NOMO-1 (cell line): ENCODE results near the gene VPS72.
"Not testable (repeated sequence)": the region's sequence is repeated elsewhere in the genome, so short reads cannot be mapped to it uniquely, and the experiment has no call there.

ENCODE experiments used
- DNase-seq, 2 experiments: peaks; one replicate each; lab custom pipeline; 2025; ENCODE audit not compliant: unreplicated experiment in 2 of 2; lab: John Stamatoyannopoulos, UW

Gene VPS72, protein sequence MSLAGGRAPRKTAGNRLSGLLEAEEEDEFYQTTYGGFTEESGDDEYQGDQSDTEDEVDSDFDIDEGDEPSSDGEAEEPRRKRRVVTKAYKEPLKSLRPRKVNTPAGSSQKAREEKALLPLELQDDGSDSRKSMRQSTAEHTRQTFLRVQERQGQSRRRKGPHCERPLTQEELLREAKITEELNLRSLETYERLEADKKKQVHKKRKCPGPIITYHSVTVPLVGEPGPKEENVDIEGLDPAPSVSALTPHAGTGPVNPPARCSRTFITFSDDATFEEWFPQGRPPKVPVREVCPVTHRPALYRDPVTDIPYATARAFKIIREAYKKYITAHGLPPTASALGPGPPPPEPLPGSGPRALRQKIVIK

DNA sequence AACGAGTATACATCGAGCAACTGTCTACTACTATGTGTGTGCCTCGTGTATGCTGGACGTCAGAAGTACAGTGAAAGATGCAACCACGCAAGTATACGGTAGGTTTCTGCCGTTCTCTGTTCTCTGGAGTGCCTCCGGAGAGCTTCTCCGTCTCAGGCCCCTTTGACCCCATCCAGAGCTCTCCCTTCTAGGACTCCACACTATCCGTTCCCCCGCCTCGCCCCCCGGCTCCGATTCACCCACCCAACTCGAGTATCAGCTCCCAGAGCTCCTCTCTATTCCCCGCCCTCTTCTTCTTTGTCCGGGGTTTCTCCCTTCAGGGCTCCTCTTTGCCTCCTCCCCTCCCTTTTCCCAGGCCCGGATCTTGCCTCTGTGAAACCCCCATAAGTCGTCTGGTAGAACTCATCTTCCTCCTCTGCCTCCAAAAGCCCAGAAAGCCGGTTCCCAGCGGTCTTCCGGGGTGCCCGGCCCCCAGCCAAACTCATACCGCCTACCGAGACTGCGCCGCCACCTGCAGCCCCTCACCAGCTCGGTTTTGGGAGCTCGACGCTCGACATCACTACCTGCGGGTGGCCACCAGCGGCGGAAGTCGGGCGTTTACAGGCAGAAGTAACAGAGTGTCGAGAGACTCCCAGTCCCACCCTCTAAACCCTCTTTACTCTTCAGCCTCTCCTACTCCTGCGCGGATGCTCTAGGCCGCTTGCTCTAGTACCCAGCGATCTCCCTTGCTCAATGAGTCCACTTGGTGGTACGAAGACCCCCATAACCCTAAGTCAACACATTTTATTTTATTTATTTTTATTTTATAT, at the start of gene VPS72:
VPS72 (minus strand) TSS at position 561 of the 809 bp plus-strand sequence; CDS start at position 485, 76 bp downstream.
- peak; percentile 85 to 91 for DNase-seq

DNA sequence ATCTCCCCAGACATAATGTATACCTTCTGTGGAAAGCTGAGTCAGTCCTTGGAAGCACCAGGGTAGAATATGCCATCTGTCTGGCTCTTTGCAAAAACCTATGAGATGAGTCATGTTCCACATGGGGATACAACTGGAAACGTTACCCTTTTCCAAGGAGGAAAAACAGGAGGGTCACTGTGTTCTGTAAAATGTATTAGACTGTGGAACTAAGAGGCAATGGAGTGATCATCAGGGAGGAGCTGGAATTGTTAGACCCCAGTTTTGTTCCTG, 48.4 kb upstream of the VPS72 start:
- no peak for DNase-seq

DNA sequence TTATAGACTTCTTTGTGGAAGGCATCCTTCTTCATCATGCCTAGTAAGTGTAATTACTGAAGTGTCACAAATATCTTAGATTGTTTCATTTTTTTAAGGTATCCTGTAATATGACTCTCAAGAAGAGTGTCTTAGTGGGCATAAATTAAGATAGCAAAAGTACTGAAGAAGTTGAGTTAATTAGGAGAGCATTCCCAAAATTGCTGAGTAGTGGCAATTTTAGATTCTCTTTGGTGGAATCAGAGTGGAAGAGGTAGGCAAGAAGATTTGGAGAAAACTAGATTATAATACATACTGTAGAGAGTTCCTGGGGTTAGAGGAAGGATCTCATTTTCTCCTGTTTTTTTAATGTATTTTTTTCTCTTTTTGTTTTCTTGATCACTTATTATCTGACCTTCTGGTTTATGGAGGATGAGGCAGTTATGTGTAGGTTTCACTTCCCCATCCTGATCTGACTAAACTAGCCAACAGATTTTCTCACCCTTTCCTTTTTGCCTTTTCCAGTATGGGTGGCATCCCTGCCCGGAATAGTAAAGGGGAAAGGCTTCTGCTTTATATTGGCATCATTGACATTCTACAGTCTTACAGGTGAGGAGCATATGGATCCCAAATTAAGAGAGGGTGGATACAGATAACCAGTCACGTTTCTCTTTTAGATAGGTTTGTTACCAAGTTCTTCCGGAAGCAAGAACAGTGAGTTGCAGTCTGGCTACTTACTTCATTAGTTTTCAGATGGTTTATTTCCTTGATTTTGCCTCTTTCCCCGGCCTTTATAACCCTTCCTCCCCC, 47.9 kb upstream of the VPS72 start:
- DNase-seq = peak; percentile 20 to 69

DNA sequence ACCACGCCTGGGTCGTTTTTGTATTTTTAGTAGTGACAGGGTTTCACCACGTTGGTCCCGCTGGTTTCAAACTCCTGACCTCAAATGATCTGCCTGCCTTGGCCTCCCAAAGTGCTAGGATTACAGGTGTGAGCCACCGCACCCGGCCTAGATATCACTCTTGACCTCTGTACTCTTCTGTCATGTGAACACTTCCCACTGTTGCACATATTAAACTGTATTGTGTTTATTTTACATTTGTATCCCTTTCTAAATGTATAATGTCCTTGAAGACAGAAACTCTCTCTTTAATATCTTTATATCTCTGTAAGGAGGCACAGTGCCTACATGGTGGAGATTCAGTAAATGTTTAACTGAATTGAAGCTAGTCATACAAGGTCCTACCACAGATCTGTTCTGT, 45.2 kb upstream of the VPS72 start:
- DNase-seq = no peak

DNA sequence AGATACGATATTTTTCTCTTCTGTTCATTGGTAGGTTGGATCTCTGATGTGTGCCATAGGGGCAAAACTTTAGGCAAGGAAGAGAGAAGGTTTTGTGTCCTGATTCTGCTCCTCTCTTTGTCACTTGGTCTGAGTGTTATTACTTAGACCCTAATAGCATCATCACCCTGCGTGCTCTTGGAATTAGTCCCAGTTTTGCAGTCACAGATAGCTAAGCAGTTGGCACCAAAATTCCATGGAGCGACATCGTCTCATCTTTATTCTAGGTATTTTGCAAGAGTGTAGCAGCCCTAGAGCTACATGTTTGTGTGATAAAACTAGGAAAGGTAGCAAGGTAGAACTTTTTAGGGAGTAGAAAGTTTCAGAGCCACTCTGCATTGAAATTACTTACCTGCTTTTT, 32.1 kb upstream of the VPS72 start:
- no peak for DNase-seq

DNA sequence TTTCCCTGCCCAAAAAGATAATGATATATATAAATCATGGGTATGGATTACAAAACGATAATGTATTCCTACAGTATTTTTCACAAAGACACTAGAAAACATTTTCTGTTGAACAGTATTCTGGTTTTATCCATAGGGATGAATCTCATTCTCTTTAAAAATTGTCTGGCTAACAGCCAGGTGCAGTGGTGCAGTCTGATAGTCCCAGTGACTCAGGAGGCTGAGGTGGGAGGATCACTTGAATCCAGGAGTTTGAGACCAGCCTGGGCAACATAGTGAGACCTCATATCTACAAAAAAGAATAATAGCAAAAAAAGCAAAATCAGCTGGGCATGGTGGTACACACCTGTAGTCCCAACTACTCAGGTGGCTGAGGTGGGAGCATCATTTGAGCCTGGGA, 31.6 kb upstream of the VPS72 start:
- DNase-seq = no peak

DNA sequence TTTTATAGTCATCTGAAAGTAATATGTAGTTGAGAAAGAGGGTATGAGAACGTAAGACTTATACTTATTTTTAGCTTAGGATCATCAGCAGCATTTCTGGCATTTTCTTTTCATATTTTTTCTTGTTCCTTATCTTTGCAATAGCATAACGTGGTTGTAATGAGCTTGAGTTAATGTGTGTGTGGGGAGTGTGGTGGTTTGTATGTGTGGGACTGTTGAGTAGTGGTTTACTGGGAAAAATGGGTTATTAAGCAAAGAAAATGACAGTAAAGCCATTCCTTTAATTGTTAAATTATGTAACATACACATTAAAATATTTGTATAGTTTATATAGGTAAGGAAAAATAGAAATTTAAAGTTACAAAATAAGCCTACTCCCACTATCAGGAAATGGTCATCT, 23.6 kb upstream of the VPS72 start:
- no peak for DNase-seq

DNA sequence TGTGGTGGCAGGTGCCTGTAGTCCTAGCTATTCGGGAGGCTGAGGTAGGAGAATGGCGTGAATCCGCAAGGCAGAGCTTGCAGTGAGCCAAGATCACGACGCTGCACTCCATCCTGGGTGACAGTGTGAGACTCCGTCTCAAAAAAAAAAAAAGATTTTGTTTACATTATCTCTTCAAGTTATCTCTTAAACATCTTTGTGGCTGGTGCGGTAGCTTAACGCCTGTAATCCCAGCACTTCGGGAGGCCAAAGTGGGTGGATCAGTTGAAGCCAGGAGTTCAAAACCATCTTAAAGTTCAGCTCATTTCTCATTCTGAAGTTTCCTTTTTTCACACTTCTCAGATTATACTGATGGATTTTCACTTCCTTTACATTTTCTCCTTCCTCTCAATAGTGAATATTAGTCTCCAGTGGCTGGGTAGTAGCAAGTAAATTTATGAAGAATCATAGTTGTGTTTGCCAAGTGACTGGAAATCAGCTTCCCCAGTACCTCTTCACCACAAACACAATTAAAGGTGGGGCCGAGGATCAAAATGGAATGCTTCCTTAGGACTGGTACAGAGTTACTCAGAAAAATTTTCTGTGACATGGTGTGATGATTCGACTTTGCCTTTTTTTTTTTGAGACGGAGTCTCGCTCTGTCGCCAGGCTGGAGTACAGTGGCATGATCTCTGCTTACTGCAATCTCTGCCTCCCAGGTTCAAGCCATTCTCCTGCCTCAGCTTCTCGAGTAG, 22.1 kb upstream of the VPS72 start:
- no peak for DNase-seq

DNA sequence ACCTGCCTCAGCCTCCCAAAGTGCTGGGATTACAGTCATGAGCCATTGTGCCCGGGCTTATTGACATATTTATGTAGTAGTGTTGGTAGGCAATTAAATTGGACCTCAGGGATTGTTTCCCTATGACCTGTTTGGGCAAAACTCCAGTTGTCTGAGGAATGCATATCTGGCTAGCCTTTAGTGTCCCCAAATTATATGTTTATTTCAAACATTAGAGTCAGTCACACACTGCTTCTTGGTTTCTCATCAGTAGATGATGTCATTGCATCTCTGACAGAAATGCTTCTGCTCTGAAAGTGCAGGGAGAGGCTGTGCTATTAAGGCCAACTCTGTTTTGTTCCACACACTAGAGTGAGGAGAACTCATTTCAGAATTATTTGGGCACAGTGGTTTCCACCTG, 20.8 kb upstream of the VPS72 start:
- no peak for DNase-seq

DNA sequence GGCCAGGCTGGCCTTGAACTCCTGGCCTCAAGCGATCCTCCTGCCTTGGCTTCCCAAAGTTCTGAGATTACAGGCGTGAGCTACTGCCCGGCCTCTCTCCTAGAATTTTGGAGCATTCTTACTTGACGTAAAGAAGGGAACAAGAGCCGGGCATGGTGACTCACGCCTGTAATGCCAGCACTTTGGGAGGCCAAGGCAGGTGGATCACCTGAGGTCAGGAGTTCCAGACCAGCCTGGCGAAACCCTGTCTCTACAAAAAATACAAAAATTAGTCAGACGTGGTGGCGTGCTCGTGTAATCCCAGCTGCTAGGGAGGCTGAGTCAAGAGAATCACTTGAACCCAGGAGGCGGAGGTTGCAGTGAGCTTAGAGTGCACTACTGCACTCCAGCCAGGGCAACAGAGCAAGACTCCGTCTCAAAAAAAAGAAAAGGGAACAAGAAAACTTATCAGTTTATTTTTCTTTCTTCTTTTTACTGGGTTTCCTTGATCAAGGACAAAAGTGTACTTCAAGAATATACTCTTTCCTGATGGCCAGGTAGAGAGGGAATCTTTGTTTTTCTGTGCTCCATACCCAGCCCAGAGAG, 15.5 kb upstream of the VPS72 start:
- DNase-seq = not testable (repeated sequence)

DNA sequence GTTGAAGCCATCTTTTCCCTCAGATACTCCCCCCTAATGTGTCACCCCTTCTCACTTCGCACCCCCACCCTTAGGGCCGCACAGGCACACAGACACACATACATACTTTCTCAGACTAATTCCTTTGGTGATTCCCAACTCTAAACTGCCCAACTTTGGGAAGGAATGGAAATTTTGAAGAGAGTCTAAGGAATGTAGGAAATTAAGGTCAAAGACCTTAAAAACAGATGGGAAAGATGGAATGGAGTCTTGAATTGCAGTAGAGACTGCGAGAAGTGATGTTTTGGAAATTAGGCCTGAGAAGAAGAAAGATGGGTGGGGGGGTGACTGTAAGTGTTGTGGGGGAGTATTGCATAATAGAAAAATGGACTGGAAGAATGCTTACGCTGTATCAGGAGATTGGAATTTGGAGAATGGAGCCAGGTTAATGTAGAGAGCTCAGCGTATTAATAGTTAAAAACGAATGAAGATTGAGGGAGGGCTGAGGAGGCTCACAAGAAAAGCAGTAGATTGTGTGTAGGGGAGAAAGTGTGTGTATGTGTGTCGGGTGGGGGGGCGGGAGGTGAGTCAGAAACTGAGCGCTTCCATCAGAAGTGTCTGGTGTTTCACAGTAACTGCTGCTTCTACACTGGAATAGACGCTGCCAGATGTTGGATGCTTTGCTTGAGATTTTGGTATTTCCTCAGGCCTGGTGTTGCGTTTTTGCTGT, 10.0 kb upstream of the VPS72 start:
- no peak for DNase-seq

DNA sequence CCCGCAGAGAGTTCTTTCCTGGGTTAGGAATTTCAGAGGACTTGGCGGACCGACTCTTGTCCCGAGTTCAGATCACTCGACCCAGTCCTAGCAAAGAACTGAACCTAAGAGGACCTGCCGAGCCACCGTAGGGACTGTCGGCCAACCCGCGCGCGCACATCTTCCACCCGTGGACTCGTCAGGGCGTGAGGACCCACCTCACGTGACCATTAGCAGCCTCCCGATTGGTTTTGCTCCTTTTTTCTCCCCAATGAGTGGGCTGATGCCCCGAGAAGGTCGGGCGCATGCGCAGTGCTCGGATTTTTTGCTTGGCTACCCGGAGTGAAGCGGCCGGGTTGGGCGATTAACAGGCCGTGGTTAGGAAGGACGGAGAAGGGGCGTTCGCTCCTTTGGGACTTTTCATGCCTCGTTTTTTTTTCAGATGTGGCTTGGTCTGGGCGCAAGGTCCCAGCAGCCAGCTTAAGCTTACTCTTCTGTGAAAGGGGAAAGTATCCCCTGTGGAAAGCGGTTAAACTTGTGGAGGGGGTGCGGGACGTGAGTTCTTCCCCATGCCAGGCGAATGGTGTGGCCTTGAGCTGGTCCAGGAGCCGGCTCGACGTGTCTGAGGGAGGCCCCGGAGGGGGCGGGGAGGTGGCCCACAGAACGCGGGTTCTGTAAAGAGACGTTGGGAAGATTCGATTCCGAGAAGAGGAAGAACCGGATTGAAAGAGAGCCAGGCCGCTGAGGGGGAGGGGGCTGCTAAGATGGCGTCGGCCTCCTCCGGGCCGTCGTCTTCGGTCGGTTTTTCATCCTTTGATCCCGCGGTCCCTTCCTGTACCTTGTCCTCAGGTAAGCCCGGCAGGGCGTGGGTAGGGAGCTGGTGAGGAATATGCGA, 8.5 kb upstream of the VPS72 start, which contains the start of gene PIP5K1A:
PIP5K1A (plus strand) TSS at position 299 of the 874 bp plus-strand sequence; CDS start at position 744, 445 bp downstream.
- peak; percentile 99 for DNase-seq

DNA sequence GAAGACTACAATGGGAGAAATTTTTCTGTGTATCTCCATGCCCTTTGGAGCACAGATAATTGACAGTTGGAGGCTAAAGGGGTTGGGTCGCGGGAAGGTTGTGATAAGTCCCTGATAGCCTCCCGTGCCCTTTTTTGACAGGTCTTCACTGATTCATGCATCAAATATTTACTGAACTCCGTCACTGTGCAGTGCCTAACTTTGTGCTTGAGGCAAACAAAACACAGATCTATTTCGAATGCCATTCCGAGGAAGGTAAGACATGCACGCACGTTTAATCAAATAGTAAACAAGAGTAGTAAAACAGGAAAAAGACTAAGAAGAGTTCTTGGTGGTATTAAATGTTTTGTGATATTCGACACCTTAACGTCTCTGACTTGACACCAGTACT, 7.9 kb upstream of the VPS72 start:
- no peak for DNase-seq

DNA sequence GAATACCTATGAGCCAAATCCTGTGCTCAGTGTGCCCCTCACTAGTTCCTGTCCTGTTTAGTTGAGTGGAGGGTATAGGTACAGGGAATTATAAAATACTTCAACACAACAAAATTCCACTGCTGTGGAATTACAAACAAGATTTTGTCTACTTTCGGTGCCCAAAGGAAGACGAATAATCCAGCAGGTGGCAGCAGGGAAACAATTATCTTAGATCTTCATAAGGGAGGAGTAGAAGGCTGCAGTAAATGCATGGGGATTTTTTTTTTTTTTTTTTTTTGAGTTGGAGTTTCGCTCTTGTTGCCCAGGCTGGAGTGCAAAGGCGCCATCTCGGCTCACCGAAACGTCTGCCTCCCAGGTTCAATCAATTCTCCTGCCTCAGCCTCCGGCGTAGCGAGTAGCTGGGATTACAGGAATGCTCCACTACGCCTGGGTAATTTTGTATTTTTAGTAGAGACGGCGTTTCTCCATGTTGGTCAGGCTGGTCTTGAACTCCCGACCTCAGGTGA, 6.3 kb upstream of the VPS72 start:
- DNase-seq = peak; percentile 48 to 83

DNA sequence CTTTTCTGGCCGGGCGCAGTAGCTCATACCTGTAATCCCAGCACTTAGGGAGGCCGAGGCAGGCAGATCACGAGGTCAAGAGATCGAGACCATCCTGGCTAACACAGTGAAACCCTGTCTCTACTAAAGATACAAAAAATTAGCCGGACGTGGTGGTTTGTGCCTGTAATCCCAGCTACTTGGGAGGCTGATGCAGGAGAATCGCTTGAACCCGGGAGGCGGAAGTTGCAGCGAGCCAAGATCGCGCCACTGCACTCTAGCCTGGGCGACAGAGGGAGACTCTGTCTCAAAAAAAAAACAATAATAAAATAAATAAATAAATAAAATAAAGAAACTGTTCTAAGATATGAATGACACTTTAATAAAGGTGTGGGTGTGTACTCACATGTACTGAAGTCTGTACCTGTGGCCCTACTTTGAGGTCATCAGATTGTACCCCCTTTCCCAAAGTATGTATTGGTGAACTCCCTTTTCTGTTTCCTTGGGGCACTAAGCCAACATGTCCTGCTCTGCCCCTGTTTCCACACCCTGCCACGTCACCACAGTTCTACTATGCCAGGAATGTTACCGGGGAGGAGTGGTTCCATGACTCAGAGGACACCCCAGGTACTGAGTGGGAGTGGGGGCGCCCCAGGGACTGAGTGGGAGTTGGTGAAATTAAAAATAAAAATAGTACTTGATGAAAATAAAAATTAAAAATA, 5.0 kb upstream of the VPS72 start:
- DNase-seq = not testable (repeated sequence)

DNA sequence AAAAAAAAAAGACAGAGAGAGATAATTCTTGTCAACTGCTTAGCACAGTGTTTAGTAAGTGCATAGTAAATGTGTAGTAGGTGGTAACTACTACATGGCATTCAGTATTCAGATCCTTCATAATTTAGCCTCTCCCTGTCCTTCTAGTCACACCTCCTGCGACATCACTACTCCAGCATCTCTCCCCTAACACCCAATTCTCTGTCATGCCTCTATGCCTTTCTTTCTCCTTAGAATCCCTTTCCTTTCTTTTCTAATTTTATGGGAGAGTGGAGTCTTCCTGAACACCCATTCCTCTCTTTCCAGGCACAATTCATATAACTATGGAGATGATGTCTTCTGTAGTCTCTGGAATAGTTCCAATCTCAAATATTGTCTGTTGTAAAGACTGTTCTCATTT, 3.9 kb upstream of the VPS72 start:
- DNase-seq = no peak

DNA sequence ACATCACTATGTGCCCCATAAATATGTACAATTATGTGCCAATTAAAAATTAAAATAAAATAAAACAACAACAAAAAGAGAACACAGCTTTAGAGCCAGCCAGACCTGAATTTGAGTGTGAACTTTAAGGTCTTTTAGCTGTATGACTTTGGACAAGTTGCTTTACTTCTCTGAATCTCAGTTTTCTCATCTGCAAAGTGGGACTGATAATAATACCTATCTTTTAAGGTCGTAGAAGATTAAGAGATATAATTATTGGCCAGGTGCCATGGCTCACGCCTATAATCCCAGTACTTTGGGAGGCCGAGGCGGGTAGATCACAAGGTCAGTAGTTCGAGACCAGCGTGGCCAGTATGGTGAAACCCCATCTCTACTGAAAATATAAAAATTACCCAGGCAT, 3.3 kb upstream of the VPS72 start:
- no peak for DNase-seq

DNA sequence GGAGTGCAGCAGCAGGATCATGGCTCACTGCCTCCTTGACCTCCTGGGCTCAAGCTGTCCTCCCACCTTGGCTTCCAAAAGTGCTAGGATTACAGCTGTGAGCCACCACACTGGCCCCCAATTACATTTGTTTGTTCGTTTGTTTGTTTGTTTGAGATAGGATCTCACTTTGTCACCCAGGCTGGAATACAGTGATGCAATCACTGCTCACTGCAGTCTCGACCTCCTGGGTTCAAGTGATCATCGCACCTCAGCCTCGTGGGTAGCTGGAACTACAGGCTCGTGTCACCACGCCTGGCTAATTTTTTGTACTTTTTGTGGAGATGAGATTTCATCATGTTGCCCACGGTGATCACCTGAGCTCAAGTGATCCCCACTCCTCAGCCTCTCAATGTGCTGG, 2.0 kb upstream of the VPS72 start:
- DNase-seq = no peak
